ENCODE data around the gene CEBPG.

The CEBPG gene

DNA sequence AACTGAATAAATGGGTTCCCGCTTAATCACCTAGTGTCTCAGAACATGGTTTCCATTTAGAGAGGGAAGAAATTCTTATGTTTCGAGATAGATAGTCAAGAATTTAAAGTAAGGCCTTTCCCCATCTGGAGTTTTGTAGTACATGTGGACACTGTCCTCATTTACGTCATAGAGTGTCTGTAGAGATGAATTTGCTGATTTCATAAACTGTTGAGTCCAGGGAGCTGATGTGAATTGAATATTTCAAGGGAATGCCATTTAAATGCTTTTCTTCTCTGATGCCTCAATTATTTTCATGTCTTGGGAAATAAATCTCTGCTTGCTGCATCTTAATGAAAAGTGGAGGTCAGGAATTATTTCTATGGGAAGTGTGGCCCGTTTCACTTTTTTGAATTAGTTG, 9.5 kb downstream of the CEBPG start:
- no peak for DNase-seq

DNA sequence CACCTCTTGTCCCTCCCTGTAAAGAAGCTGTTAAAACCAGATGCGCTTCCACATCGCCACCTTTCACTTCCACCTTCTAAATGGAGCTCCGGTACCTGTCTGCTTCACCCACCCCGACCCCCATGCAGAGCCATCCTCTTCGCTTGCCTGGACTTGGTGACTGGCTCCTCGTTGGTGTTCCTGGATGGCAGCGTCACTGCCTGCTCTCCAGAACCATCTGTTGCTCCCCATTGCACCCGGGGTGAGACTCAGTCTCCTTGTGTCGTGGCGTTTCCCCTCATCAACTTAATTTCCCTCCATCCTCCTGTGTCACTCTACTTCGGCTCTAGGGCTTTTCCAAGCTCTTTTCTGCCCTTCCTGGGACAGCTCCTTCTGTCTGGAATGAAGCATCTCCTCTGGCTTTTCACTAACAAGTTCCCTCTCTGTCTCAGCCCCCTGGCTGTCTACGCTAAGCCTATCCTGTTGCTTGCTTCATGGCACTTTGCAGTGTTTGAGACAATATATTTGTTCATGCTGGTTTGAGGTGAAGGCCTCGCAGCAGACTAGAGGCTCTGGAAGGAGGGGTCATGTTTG, 10.3 kb downstream of the CEBPG start:
- no peak for DNase-seq

DNA sequence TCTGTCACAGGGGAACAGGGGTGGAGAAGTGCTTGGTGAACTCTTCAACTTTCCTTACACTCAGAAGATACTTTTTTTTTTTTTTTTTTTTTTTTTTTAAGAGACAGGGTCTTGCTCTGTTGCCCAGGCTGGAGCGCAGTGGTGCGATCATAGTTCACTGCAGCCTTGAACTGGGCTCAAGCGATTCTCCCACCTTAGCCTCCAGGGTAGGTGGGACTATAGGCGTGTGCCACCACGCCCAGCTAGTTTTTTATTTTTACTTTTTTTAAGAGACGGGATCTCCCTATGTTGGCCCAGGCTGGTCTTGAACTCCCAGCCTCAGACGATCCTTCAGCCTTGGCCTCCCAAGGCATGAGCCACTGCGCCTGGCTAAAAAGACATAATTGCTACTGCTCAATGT, 11.5 kb downstream of the CEBPG start:
- DNase-seq, result no peak

DNA sequence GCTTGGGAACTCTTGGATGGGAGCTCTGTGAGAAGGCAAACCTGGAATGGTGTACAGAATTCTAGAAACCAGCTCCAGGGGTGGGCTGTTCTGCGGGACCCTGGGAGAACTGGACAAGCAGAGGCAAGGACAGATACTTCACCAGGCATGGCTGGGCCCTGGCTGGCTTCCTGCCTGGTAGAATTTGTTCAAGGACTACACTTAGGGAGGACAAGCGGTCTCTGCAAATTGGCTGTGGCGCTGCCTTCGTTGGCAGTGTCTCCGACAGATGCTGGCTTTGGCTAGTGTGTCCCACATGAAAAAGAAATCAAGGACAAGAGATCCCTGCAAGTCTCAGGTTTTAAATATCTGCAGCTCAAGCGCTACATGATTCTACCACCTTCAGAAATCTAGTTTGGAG, 12.4 kb downstream of the CEBPG start:
- no peak for DNase-seq

DNA sequence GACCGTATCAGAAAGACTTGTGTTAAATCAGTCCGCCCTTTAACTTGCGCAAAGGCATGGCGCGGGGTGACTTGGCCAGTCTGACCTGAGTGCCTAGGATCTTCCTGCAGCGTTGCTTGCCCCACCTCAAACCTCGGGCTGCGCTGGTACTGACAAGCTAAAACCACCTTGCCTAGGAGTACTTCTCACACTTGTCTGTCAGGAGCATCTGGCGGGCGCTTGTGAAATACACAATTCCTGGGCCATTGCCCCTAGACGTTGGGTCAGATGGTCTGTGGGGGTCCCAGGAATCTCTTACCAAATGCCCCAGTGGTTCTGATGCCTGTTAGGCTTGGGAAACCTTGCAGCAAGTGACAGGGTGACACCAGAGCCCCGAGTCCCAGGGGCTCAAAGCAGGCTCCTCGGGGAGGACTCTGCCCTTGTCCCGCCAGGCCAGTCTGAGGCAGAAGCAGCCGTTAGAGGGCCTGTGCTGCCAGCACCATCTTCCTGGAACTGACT, 12.9 kb downstream of the CEBPG start:
- no peak for DNase-seq

DNA sequence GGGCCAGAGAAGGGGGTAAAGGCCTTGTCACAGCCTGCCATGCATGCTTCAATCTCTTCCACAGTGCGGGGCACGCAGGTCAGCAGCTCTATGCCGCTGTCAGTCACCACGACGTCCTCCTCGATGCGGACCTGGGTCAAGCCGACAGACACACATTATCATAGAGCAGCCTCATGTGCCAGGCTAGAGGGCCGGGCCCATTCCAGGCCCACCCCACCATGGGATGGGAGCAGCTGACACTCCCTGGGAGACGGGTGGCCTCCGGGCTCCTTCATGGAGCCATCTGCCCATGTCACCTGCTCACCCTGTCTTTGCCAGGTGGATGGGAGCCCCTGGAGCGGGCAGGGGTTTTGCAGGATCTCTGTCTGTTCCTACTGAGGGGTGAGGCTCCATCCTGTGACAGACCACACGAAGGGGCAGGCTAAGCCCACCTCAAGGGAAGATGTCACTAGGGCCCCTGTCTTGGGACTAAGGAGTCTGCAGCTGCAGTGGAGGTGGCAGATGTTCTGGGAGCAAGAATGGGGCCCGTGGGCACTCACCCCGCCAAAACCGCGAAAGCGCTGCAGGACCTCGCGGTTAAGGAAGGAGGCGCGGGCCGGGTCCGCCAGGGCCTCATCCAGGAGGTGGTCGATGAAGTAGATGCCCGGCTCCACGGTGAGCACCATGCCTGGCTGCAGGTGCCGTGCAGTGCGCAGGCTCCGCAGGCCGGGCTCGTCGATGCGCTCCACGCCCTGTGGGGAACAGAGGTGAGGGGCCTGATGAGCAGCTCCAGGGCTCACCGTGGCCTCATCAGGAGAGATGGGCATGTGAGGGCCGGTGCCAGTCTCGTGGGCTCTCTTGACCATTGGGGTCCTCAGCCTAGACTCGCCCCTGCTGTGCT, 14.1 kb downstream of the CEBPG start:
- no peak for DNase-seq

DNA sequence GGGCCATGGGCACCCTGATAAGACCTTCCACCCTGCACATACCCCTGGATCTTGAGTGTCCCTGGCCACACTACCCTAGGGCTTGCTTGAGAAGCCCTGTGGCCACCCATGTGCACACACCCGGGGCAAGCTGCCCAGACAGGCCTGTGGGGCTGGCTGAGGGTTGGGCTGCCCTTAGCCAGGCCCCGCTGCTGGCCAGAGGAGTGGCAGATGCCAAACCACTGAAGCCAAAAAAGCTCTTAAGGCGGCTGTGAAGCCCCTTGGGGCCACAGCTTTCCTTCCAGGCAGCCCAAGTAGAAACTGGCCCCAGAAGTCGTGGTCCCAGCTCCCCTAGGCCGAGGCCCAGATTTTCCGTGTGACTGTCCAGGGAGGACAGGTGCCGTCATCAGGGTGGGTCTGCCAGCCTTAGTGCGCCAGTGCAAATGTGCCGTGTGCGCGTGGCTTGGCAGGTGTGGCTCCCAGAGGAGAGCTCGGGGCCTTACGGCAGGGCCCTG, 14.8 kb downstream of the CEBPG start:
- DNase-seq, result no peak

DNA sequence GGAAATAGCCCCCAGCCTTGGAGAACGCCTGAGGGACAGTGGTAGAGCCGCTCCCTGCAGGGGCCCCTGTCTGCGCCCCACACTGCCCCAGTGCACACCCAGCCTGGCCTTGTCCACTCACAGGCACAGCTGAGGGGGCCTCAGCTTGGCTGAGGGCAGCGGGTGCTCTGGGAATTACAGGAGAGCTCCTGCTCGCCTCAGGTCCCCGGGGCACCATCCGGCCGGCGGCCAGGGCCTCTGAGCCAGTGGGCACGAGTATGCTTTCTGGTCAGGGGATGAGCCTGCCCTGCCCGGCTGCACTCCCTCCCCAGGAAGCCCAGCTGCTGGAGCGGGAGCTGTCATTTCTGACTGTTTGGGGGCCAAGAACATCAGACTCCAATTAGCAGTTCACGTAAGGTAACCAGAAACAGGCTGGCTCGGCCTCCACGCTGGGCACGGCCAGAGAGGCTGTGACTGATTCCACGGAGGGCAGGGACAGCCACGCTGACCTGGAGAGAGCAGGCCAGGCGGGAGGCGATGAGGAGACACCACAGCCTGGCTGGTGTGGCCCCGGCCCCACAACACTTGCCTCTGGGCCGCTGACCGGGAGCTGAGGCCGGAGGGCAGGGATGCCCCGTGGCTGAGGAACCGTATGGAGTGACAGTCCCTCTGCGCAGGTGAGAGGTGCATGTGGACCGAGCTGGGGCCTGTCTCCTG, 15.4 kb downstream of the CEBPG start:
- no peak for DNase-seq

DNA sequence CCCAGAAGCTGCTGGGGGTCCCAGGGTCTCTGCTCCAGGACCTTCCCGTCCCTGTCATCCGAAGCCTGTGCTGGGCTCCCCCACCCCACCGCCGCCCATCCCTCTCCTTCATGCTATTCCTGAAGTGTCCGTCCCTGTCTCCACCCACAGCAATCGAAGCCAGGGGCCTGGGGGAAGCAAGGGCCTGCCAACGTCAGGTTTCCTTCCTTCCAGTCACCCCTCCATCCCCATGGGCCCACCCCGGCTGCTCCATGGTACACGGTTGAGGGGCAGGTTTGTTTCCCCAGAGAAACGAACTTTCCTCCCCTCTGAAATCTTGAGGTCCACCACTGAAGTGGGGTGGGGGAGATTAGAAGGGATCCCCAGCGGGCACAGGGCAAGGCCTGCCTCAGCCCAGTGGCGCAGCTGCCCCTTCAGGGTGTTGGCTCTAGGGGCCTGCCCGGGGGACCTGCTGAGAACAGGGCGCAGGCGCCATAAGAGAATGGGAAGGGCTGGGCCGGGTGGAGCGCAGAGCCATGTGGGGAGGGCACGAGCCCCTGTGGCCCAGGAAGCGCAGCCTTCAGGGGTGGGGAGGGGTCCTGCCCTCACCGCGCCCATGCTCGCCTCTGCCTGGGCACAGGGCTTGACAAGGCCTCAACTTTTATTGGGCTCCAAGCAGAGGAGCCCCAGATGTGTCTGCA, 16.1 kb downstream of the CEBPG start:
- no peak for DNase-seq

DNA sequence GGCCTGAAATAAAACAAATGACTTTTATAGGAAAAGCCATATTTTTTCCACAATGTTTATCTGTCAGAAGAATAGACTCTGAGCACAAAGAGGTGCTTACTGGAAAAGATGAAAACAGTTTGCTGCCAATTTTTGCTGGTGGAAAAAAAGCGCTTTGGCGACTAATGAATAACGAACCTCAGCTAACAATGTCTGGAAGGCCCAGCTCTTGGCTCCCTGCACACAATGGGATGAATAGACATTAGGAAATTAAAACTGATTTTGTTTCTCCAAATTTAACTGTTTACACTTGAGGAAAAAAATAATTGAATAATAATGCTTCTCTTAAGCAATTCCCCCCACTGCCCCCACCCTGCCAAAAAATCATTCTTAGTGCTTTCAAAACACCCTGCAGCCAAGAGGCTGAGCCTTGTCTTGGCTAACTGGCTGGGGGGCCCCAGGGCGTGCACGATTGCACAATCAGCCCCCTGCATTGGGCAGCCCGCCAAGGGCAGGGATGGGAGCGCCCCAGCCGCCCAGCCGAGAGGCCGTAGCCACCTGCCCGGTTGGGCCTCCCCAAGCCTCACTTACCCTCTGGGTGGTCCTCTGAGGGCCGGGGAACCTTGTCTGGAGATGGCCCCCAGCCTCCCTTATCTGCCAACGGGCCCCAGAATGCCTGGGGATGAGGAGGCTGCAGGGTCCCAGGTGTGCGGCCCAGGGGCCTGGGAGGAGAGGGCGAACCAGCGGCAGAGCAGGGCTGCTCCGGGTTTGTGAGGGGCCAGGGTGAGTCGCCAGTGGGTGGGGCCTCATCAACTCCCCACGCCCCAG, 16.8 kb downstream of the CEBPG start:
- DNase-seq, result no peak

DNA sequence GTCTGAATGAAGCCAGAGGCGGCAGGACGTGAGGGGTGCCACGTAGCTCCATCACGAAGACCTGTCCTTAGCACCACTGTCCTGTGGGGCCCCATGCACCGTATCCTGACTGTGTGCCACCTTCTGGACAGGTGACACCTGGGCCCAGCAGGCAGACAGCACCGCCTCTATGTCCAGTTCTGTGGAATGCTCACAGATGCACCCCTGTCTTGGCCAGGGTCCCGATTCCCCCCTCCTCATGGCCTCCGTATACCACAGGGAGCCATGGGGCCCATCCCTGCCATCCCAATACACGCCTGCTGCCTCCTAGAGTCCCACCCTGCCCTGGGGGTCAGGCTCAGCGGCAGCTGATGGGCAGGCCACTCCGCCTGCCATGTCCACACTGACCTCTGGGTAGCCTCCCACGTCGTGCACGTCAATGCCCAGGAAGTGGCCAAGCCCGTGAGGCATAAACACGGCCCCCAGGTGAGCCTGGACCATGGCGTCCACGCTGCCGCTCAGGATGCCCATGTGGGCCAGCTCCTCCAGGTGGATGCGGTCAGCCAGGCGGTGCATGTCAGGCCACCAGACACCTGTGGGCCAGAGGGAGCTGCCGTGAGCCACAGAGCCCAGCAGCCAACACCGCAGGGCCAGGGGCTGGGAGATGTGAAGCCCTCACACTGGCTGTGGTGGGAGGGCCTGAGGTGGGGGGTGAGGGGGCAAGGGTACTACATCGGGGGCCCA, 17.6 kb downstream of the CEBPG start:
- no peak for DNase-seq

DNA sequence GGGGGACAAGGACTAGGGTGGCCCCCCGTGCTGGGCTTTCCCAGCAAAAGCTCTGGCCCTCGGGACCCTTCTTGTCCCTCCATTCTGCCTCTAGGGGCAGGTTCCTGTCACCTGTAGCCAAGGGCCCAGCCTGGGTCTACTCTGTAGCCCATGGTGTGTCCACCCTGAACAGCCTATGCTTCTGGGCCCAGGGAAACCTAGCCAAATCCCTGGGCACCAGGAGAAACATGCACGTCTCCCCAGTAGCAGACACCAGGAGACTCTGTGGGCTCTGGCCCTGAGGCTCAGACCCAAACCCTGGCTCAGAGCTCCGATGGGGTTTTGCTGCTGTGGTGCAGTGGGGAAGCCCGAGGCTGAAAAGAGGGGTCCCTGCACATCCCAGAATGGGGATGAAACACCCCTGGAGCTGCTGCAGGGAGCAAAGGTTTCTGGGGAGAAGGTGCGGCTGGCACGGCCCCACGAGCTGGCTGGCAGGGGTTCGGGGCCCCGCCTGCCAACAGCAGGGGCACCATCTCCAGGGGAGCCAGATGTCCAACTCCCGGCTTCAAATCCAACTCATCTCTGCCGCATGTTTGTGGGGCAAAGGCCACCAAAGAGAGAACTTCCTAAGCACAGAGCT, 18.2 kb downstream of the CEBPG start:
- DNase-seq, result no peak

DNA sequence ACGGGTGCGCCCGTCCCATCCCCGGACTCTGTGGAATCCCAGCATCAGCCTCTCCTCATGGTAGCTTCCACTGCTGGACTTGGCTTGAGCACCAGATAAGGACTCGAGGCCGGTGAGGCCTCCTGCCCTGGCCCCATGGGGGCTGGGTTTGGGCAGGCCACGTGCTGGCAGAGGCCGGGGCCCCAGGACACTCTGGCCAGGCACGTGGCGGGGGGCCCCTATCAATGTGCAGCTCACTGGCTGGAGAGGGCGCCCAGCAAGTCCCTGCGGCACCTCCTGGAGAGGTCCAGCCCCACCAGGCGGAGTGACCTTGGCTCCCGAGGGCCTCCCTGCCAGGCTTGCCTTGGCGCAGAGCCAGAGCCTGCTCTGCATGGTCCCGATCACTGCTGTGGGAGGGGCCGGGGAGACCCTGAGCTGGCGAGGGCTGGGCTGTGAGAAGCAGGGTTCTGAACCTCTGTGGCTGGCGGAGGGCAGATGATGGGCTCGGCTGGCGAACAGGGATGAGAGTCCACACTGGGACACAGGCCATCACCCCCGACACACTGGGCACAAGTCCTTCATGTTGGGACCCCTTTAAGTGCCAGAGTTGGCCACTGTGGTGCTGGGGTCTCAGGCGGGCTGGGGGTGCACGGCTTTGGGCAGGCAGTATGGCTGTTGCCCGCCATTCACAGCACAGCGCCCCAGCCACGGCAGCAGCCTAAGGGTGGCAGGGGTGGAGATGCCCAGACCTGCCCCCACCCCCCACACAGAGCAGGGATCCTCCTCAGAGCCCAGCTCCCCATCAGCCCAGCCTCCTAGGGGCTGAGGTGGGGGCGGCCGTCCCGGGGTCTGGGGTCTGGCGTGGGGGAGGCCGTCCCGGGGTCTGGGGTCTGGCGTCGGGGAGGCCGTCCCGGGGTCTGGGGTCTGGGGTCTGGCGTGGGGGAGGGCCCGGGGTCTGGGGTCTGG, 19.1 kb downstream of the CEBPG start:
- DNase-seq, result no peak

DNA sequence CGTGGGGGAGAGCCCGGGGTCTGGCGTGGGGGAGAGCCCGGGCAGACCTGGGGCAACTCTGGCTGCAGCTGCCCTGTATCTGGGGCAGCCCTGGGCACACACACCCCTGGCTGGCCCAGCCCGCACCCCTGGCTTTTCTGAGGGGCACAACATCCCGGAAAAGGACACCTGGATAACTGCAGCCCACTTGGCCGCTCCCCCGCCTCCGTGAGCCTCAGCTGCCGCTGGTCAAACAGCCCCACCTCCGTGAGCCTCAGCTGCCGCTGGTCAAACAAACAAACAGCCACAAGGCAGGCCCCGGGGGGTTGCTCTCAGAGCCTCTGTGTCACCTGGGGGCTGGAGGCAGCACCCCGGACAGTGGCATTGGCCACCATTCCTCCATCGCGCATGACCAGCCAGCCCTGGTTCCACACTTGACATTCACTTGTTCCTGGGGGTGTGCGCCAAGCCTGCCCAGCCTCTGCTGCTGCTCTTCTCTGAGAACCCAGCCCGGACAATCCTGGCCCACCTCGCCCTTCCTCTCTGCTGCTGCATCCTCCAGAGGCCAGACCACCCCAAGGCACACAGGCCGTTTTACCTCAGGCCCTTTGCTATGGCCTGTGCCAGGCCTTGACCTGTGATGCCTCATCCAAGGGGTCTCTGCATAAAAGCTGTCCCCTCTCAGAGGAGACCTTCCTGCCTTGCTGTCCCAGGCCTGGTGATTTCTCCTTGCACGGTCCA, 19.9 kb downstream of the CEBPG start:
- DNase-seq, result no peak

DNA sequence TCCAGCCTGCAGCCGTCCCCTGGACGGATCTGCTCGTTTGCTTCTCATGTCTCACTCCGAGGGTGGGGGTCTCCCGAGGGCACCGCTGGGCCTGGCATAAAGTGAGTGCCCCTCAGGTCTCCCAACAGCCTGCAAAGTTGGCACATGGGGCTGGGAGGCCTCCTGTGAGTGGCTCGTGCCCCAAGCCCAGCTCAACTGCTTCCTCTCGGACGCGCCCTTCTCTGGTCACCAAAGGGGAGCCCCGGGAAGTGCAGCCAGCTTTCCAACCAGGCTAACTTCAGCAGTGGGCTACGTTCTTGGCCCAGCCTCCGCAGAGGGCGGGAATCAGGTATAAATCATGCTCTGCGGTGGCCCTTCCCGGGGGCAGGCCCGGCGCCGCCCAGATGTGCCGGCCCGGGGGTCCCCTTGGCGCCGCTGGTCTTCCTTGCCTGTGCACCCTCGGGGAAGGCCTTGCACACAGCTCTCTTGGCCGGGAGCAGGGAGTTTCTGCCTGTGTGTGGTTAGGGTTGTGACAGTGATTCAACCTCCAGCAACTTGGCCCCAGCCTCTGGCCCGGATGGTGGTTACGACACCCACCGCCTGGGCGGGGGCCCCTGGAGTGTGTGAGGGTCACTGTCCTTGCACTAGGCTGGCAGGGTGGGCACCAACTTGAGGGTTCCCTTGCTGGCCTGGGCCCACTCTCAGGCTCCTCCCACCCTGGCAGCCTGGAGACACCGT, 20.7 kb downstream of the CEBPG start:
- DNase-seq, result no peak

DNA sequence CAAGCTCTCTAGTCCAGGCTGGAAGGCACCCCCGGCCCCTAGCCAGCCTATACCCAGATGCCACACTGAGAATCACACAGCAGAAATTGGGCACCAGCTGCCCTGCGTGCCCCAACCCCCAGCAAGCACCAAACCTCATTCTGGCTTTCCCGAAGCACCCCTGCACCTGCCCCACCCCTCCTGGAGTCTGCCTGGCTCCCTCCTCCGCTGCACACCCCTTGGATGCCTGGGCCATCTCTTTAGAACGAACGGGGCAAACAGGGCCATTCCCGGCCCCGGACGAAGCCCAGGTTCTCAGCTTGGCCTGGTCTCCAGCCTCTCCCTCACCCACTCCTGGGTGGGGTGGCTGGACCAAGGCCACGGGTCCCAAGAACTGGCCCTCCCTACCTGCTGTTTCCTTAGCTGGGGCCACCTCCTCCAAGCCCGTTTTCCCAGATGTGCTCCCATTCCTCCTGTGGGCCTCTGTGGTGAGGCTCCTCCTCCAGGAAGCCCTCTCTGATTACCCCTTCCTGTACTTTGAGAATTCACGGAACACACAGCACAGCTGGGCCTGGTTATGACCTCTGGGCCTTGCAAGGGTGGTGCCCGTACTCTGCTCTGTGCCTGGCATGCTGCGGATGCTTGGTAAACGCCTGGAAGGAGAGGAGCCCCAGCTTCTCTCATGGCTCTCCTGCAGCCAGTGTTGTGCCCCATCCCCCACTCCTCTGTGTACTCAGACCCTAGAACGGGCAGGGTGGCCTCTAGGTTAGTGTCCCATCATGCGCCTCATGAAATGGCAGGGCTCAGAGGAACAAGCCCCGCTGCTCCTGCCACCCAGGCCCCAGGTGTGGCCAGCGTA, 21.4 kb downstream of the CEBPG start:
- no peak for DNase-seq
